DND-41 (cell line): ENCODE data around the gene TMEM245.

Experiments used
- EZH2 ChIP-seq: IDR thresholded peaks from 3 replicates; pipeline ENCODE4 v1.6.1; 2012; ENCODE audit warnings: borderline replicate concordance, low read depth, mild to moderate bottlenecking, moderate library complexity, low read length, inconsistent platforms; ENCODE audit not compliant: severe bottlenecking
- TF ChIP-seq, protein P1 (sequence below): IDR thresholded peaks from 2 replicates; pipeline ENCODE4 v1.5.1; 2012; ENCODE audit warnings: borderline replicate concordance, low read length, moderate library complexity, mild to moderate bottlenecking; ENCODE audit not compliant: poor library complexity, severe bottlenecking; ENCODE audit errors: extremely low read depth

DNA sequence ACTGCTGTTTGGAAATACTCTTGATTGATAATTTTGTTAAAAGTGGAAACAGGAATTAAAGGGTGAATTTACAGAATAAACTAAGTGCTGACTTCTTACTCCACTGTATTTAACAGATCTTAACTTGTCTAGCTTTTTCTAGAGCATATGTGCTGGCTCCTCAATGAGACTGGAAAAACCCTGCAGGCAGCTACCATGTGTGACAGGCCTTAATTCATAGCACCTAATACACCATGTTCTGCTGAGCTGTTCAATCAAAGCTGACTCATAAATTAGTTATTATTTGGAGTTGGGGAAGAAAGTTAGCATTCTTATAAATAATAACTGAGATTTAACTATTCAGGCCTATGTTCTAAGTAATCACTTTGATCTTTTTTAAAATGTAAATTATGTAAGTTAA, 135.9 kb downstream of the TMEM245 start:
- TF ChIP-seq, protein P1, sequence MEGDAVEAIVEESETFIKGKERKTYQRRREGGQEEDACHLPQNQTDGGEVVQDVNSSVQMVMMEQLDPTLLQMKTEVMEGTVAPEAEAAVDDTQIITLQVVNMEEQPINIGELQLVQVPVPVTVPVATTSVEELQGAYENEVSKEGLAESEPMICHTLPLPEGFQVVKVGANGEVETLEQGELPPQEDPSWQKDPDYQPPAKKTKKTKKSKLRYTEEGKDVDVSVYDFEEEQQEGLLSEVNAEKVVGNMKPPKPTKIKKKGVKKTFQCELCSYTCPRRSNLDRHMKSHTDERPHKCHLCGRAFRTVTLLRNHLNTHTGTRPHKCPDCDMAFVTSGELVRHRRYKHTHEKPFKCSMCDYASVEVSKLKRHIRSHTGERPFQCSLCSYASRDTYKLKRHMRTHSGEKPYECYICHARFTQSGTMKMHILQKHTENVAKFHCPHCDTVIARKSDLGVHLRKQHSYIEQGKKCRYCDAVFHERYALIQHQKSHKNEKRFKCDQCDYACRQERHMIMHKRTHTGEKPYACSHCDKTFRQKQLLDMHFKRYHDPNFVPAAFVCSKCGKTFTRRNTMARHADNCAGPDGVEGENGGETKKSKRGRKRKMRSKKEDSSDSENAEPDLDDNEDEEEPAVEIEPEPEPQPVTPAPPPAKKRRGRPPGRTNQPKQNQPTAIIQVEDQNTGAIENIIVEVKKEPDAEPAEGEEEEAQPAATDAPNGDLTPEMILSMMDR: no peak
- no peak for TF ChIP-seq EZH2
